Ascending aorta (tissue), 2 donors: Measurements from ENCODE around the gene PDE10A. TPM values are rescaled to one million over a fixed set of nuclear protein-coding genes. Genes with fewer than 3 reads are reported as not detected.

Source experiments
- DNase-seq, 2 donors: peaks; one replicate each; pipeline ENCODE4 v3.0.0-alpha.2; 2019; ENCODE audit warnings: low spot score in 2 of 2
- H3K27ac ChIP-seq, 2 donors: fragments of 200-600 bp; sonication (generic); one replicate each; pipeline ENCODE4 v1.5.1; 2016 to 2017; ENCODE audit warnings: mild to moderate bottlenecking in 1 of 2
- H3K27me3 ChIP-seq: fragments of 200-600 bp; sonication (generic); one replicate; pipeline ENCODE4 v1.5.1; 2017
- H3K36me3 ChIP-seq, 2 donors: fragments of 200-600 bp; sonication (generic); one replicate each; pipeline ENCODE4 v1.5.1; 2016
- H3K4me1 ChIP-seq, 2 donors: fragments of 200-600 bp; sonication (generic); one replicate each; pipeline ENCODE4 v1.5.1; 2016 to 2017; ENCODE audit warnings: mild to moderate bottlenecking in 1 of 2
- H3K4me3 ChIP-seq, 2 donors: fragments of 200-600 bp; sonication (generic); one replicate each; pipeline ENCODE4 v1.5.1; 2016 to 2017; ENCODE audit warnings: mild to moderate bottlenecking in 1 of 2
- H3K9me3 ChIP-seq, 2 donors: fragments of 200-600 bp; sonication (generic); one replicate each; pipeline ENCODE4 v1.5.1; 2016
- intact Hi-C: fragments of 100-400 bp; cut with DNase I; formaldehyde crosslinking; loops from one replicate; pipeline ENCODE4 v1.15.1; 2023
- total RNA-seq: library from RNA; depleted of rRNA; stranded (reverse); fragments of >200 nt; gene quantifications from one replicate; pipeline ENCODE4 v1.1.0, GENCODE V29; 2016
- TF ChIP-seq, protein P1 (sequence below), 3 experiments: fragments of 200-600 bp in 2 of 3; fragments of 450-650 bp in 1 of 3; sonication (generic) in 2 of 3; IDR thresholded peaks; one replicate each; pipeline ENCODE4 v1.5.1; 2016 to 2019; ENCODE audit warnings: antibody characterized with exemption in 3 of 3, mild to moderate bottlenecking in 1 of 3, moderate library complexity in 1 of 3

The PDE10A gene
- total RNA-seq, 1 donor from 2014 or later, result 2.0 TPM

DNA sequence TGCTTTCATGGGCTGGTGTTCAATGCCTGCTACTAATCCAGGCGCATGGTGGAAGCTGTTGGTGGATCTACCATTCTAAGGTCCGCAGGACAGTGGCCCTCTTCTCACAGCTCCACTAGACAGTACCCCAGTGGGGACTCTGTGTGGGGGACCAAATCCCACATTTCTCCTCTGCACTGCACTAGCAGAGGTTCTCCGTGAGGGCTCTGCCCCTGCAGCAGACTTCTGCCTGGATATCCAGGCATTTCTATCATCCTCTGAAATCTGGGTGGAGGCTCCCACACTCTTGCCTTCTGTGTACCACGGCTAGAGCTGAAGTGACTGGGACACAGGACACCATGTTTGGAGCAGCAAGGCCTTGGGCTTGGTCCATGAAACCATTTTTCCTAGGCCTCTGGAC lies 219.6 kb downstream of the PDE10A start:
- H3K27ac ChIP-seq, result no peak overlapping the region
- H3K4me1 ChIP-seq, result no peaks in the 10 kb centered on the region
- H3K36me3 ChIP-seq, result no peaks in the 10 kb centered on the region
- TF ChIP-seq, protein P1, sequence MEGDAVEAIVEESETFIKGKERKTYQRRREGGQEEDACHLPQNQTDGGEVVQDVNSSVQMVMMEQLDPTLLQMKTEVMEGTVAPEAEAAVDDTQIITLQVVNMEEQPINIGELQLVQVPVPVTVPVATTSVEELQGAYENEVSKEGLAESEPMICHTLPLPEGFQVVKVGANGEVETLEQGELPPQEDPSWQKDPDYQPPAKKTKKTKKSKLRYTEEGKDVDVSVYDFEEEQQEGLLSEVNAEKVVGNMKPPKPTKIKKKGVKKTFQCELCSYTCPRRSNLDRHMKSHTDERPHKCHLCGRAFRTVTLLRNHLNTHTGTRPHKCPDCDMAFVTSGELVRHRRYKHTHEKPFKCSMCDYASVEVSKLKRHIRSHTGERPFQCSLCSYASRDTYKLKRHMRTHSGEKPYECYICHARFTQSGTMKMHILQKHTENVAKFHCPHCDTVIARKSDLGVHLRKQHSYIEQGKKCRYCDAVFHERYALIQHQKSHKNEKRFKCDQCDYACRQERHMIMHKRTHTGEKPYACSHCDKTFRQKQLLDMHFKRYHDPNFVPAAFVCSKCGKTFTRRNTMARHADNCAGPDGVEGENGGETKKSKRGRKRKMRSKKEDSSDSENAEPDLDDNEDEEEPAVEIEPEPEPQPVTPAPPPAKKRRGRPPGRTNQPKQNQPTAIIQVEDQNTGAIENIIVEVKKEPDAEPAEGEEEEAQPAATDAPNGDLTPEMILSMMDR (IDR thresholded peaks at IDR 0.05), result no peak
- no peak overlapping the region for H3K4me3 ChIP-seq
- H3K27me3 ChIP-seq, result no peaks in the 10 kb centered on the region
- H3K9me3 ChIP-seq, result no peaks in the 10 kb centered on the region
- intact Hi-C loops, result loop anchor here (5.0 kb wide), 1 partner anchor 409 kb away; no protein-coding TSS in a partner anchor
- no peak for DNase-seq

DNA sequence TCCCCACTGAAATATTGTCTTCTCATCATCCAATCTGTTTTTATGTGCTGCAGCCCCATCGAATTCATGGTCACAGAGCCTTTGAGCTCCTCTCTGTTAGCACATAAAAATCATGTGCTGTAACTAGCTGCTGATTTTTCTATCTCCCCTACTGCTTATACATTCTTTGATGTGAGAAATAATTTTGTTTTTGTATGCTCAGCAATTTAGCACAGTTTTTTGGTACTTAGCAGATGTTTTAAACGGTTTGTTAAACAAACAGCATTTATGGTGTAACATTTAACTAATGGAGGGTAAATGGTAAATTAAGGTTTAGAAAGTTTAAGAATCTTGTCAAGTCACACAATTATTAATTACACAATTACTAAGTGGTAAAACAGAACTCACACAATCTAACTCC lies 221.9 kb downstream of the PDE10A start:
- H3K27ac ChIP-seq, result no peak overlapping the region
- DNase-seq, result no peak
- intact Hi-C loops, result loop anchor here (5.0 kb wide), 1 partner anchor 411 kb away; no protein-coding TSS in a partner anchor
- H3K4me3 ChIP-seq, result no peak overlapping the region
- H3K27me3 ChIP-seq, result no peaks in the 10 kb centered on the region
- H3K4me1 ChIP-seq, result no peaks in the 10 kb centered on the region
- TF ChIP-seq, protein P1 (IDR thresholded peaks at IDR 0.05), result no peak
- H3K36me3 ChIP-seq, result no peaks in the 10 kb centered on the region
- H3K9me3 ChIP-seq, result no peaks in the 10 kb centered on the region

DNA sequence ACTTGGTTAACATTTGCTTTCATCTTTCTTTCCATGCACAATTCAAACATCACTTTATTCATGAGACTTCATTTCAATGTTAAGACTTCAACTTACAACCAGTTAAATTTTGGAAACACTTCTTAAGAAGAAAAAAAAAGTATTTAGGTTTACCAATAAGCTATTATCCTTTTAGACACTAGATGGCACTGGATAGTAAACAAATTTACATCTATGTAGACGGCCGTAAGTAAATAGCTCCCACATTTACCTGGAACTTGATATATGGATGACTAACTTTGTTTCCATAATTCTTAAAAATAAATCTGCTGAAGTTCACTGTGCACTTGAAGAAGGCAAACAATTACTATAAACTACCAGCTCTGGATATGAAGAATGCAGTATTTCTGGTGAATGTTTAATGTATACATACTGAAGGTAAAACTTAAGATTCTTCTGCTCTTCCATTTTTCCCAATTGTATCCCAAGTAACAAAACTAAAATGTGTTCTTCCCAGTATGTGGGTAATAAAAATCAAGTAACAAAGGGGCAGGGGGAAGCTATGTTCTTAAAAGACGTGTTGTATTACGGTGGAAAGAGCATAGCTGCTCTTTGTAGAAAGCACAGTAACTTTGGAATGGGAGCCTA lies 223.0 kb downstream of the PDE10A start:
- intact Hi-C loops, result loop anchor here (5.0 kb wide), 1 partner anchor 412 kb away; no protein-coding TSS in a partner anchor
- no peaks in the 10 kb centered on the region for H3K4me1 ChIP-seq
- H3K27ac ChIP-seq, result no peak overlapping the region
- H3K36me3 ChIP-seq, result no peaks in the 10 kb centered on the region
- no peak for DNase-seq
- no peak overlapping the region for H3K4me3 ChIP-seq
- TF ChIP-seq, protein P1 (IDR thresholded peaks at IDR 0.05), result peak; percentile 8 to 37 (median 24)
- H3K9me3 ChIP-seq, result no peaks in the 10 kb centered on the region
- H3K27me3 ChIP-seq, result no peaks in the 10 kb centered on the region

DNA sequence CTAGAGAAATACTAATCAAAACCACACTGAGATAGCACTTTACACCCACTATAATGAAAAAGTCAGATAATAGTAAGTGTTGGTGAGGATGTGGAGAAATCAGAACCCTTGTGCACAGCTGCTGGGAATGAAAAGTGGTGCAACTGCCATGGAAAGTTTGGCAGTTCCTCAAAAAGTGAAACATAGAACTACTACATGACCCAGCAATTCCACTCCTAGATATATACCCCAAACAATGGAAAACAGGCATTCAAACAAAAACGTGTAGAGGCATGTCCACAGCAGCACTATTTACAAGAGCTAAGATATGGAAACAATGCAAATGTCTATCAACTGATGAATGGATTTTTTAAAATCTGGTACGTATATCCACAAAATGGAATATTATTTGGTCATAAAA lies 236.1 kb downstream of the PDE10A start:
- no peak overlapping the region for H3K4me3 ChIP-seq
- DNase-seq, result no peak
- H3K27me3 ChIP-seq, result no peaks in the 10 kb centered on the region
- no peaks in the 10 kb centered on the region for H3K36me3 ChIP-seq
- no peak overlapping the region for H3K27ac ChIP-seq
- no peaks in the 10 kb centered on the region for H3K4me1 ChIP-seq
- intact Hi-C loops, result no loop called here
- TF ChIP-seq, protein P1 (IDR thresholded peaks at IDR 0.05), result no peak
- H3K9me3 ChIP-seq, result no peaks in the 10 kb centered on the region

DNA sequence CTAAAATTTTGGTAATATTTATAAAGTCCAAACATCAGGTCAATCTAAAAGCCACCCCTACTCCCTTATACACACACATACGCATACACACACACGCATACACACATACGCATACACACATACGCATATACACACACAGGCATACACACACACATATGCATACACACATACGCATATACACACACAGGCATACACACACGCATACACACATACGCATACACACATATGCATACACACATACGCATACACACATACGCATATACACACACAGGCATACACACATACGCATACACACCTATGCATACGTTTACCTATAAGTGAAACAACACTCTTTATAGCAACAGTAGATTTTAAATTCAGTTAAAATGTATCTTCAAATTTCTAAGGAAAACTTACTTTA lies 240.8 kb downstream of the PDE10A start:
- TF ChIP-seq, protein P1 (IDR thresholded peaks at IDR 0.05), result no peak
- Histone ChIP-seq H3K9me3 (no peaks in the 10 kb centered on the region), H3K27ac (no peak overlapping the region), H3K27me3 (no peaks in the 10 kb centered on the region), H3K36me3 (no peaks in the 10 kb centered on the region), H3K4me1 (no peaks in the 10 kb centered on the region), H3K4me3 (no peak overlapping the region)
- DNase-seq, result no peak
- intact Hi-C loops, result no loop called here
